Keratinocyte (primary cell): Measurements from ENCODE around the gene FEZF1. TPM values are rescaled to one million over a fixed set of nuclear protein-coding genes. Genes with fewer than 3 reads are reported as not detected.

Experiments
- DNase-seq: peaks from one replicate; pipeline ENCODE4 v3.0.0-alpha.2; 2011; ENCODE audit warnings: low read depth, missing footprints, low spot score
- FAIRE-seq: peaks from 2 replicates; lab custom pipeline; 2011; peaks lifted over from hg19 to GRCh38; lab: Jason Lieb, UNC
- H2AFZ ChIP-seq: 2 replicates; pipeline ENCODE4 v1.6.0; 2012; ENCODE audit warnings: low read length, control low read depth, inconsistent platforms; ENCODE audit not compliant: control insufficient read depth
- H3K27ac ChIP-seq: 2 replicates; pipeline ENCODE4 v1.5.1; 2011; ENCODE audit warnings: low read length; ENCODE audit not compliant: control insufficient read depth, insufficient read depth
- H3K27me3 ChIP-seq: 3 replicates; pipeline ENCODE4 v1.6.0; 2011; ENCODE audit warnings: low read length; ENCODE audit not compliant: control insufficient read depth, insufficient read depth; ENCODE audit errors: extremely low read depth
- H3K36me3 ChIP-seq, 2 experiments: 2 replicates in 1 of 2; 3 replicates in 1 of 2; pipeline ENCODE4 v1.5.1; 2011; ENCODE audit warnings: low read length in 2 of 2, mild to moderate bottlenecking in 1 of 2; ENCODE audit not compliant: control insufficient read depth in 2 of 2, insufficient read depth in 2 of 2; ENCODE audit errors: extremely low read depth in 1 of 2
- H3K4me1 ChIP-seq: 3 replicates; pipeline ENCODE4 v1.5.1; 2011; ENCODE audit warnings: low read length; ENCODE audit not compliant: control insufficient read depth, insufficient read depth; ENCODE audit errors: extremely low read depth
- H3K4me2 ChIP-seq: 3 replicates; pipeline ENCODE4 v1.6.0; 2011; ENCODE audit warnings: low read depth, low read length; ENCODE audit not compliant: control insufficient read depth, insufficient read depth; ENCODE audit errors: extremely low read depth
- H3K4me3 ChIP-seq, 3 experiments: fragments of 200-600 bp in 1 of 3; sonication (generic) in 1 of 3; 2 replicates in 2 of 3; 3 replicates in 1 of 3; pipeline ENCODE4 v1.5.1; 2011 to 2016; ENCODE audit warnings: low read length in 3 of 3, mild to moderate bottlenecking in 3 of 3, control low read depth in 2 of 3, inconsistent platforms in 1 of 3, low read depth in 1 of 3, mixed read lengths in 1 of 3, mixed run types in 1 of 3, moderate library complexity in 1 of 3; ENCODE audit not compliant: control insufficient read depth in 2 of 3, insufficient read depth in 2 of 3; ENCODE audit errors: extremely low read depth in 1 of 3
- H3K79me2 ChIP-seq: 2 replicates; pipeline ENCODE4 v1.6.0; 2012; ENCODE audit warnings: low read length; ENCODE audit not compliant: control insufficient read depth, insufficient read depth
- H3K9ac ChIP-seq: 3 replicates; pipeline ENCODE4 v1.6.0; 2011; ENCODE audit warnings: low read length; ENCODE audit not compliant: control insufficient read depth, insufficient read depth; ENCODE audit errors: extremely low read depth
- H3K9me1 ChIP-seq: 3 replicates; pipeline ENCODE4 v1.6.0; 2011; ENCODE audit warnings: low read length; ENCODE audit not compliant: control insufficient read depth, insufficient read depth; ENCODE audit errors: extremely low read depth
- H3K9me3 ChIP-seq: 2 replicates; pipeline ENCODE4 v1.5.1; 2012; ENCODE audit warnings: low read depth, low read length; ENCODE audit not compliant: control insufficient read depth
- H4K20me1 ChIP-seq: 3 replicates; pipeline ENCODE4 v1.6.0; 2011; ENCODE audit warnings: low read length; ENCODE audit not compliant: control insufficient read depth, insufficient read depth; ENCODE audit errors: extremely low read depth
- EZH2 ChIP-seq: IDR thresholded peaks from one replicate; pipeline ENCODE4 v1.6.1; 2012; ENCODE audit warnings: inconsistent platforms, mild to moderate bottlenecking, low read length, moderate library complexity
- dilution Hi-C: fragments of 300-500 bp; cut with MboI; formaldehyde crosslinking; loops from one replicate; pipeline ENCODE4 v1.7.0; 2020; ENCODE audit warnings: low sequenced_read_pairs; ENCODE audit not compliant: extremely low pct_ligation_motif_present
- polyA plus RNA-seq, 5 experiments: library from polyadenylated mRNA; depleted of rRNA in 3 of 5; stranded (reverse) in 3 of 5; stranded (forward) in 1 of 5; unstranded in 1 of 5; fragments of >200 nt; gene quantifications; 1 replicate in 1 of 5; 2 replicates in 3 of 5; 3 replicates in 1 of 5; pipeline versions ENCODE4 v1.2.1 to v1.2.3, GENCODE V29; 2011 to 2012; ENCODE audit warnings: missing spikeins in 2 of 5, low read depth in 1 of 5, low replicate concordance in 1 of 5
- TF ChIP-seq, protein P1 (sequence below), 3 experiments: IDR thresholded peaks in 1 of 3; conservative IDR thresholded peaks in 1 of 3; optimal IDR thresholded peaks in 1 of 3; 2 replicates in 2 of 3; 3 replicates in 1 of 3; pipeline versions ENCODE3 to v1.5.1; 2011; ENCODE audit warnings: low read length in 3 of 3, mild to moderate bottlenecking in 3 of 3, moderate library complexity in 2 of 3, control low read depth in 1 of 3, inconsistent platforms in 1 of 3; ENCODE audit not compliant: insufficient read depth in 2 of 3; ENCODE audit errors: extremely low read depth in 1 of 3

FEZF1 gene
- polyA plus RNA-seq, 1 donor (not counting 4 experiments of a cell fraction or from before 2014, with no cell fraction given): not detected

DNA sequence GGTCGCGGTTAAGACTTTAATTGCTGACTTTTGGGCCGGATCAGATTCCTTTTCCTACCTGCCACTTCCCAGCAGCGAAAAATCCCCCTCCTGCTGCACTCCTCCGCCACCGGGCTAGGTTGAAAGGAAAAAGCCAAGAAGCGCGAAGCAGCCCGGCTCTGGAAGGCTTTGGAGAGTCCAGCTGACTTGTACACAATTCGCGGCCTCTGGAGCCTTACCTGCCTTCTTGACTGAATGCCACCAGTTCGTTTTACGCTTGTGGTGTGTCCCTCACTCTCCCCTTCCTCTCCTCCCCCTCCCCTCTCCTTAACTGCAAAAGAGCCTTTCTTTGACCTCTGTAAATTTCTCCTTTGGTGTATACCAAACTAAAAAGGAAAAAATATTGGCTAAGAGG is 2.7 kb upstream of the FEZF1 start:
- dilution Hi-C loops: no loop called here
- no peaks in the 10 kb centered on the region for H3K9me1 ChIP-seq
- no peak overlapping the region for H3K4me3 ChIP-seq
- TF ChIP-seq EZH2: peak; percentile 27
- TF ChIP-seq, protein P1, sequence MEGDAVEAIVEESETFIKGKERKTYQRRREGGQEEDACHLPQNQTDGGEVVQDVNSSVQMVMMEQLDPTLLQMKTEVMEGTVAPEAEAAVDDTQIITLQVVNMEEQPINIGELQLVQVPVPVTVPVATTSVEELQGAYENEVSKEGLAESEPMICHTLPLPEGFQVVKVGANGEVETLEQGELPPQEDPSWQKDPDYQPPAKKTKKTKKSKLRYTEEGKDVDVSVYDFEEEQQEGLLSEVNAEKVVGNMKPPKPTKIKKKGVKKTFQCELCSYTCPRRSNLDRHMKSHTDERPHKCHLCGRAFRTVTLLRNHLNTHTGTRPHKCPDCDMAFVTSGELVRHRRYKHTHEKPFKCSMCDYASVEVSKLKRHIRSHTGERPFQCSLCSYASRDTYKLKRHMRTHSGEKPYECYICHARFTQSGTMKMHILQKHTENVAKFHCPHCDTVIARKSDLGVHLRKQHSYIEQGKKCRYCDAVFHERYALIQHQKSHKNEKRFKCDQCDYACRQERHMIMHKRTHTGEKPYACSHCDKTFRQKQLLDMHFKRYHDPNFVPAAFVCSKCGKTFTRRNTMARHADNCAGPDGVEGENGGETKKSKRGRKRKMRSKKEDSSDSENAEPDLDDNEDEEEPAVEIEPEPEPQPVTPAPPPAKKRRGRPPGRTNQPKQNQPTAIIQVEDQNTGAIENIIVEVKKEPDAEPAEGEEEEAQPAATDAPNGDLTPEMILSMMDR (optimal IDR thresholded peaks at IDR 0.05 in 1 of 3, IDR thresholded peaks at IDR 0.05 in 1 of 3, conservative IDR thresholded peaks at IDR 0.05 in 1 of 3; ENCODE audit: extremely low read depth in 1 of 3, insufficient read depth in 2 of 3, low read length in 3 of 3): no peak
- H3K79me2 ChIP-seq: no peaks in the 10 kb centered on the region
- H3K9me3 ChIP-seq: peaks cover 6% of the 10 kb centered on the region
- H3K4me1 ChIP-seq: no peaks in the 10 kb centered on the region
- H3K4me2 ChIP-seq: no peak overlapping the region
- H3K36me3 ChIP-seq: no peaks in the 10 kb centered on the region
- no peaks in the 10 kb centered on the region for H4K20me1 ChIP-seq
- FAIRE-seq (no peak), DNase-seq (no peak)
- H2AFZ ChIP-seq: no peak overlapping the region
- no peak overlapping the region for H3K9ac ChIP-seq
- H3K27me3 ChIP-seq: peaks cover 93% of the 10 kb centered on the region
- no peak overlapping the region for H3K27ac ChIP-seq

GRCh38 chr7:122306320-122307227 is 2.0 kb upstream of the FEZF1 start:
- Histone ChIP-seq H3K4me1 (no peaks in the 10 kb centered on the region), H3K79me2 (no peaks in the 10 kb centered on the region), H3K36me3 (no peaks in the 10 kb centered on the region), H3K9ac (no peak overlapping the region), H2AFZ (no peak overlapping the region), H3K9me3 (peaks cover 6% of the 10 kb centered on the region), H3K4me2 (no peak overlapping the region), H3K4me3 (no peak overlapping the region), H3K27me3 (peaks cover 94% of the 10 kb centered on the region), H3K9me1 (no peaks in the 10 kb centered on the region), H4K20me1 (no peaks in the 10 kb centered on the region), H3K27ac (no peak overlapping the region)
- dilution Hi-C loops: no loop called here
- TF ChIP-seq, protein P1 (optimal IDR thresholded peaks at IDR 0.05 in 1 of 3, IDR thresholded peaks at IDR 0.05 in 1 of 3, conservative IDR thresholded peaks at IDR 0.05 in 1 of 3; ENCODE audit: extremely low read depth in 1 of 3, insufficient read depth in 2 of 3, low read length in 3 of 3): no peak
- peak; percentile 20 for TF ChIP-seq EZH2
- no peak for DNase-seq
- no peak for FAIRE-seq
